ENCODE results near the gene RNF224.

DNA sequence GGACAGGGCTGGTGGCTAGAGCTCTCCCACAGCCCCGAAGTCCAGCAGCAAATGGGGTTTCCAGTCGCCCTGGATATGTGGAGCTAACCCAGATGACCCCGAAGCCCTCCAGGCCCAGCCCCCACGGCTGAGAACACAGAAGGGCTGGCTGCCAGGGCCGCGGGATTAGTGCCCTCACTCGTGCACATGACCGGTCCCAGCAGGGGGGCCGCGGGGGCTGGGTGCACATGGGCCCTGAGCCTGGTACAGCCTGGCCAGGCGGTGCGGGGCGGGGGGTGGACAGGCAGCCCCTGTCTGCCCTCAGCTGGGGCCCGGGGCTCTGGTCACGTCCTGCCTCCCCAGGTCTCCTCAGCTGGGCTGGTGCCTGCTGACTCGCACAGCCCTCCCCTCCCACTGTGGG is 32.9 kb upstream of the RNF224 start:
- TF ChIP-seq, protein P1, sequence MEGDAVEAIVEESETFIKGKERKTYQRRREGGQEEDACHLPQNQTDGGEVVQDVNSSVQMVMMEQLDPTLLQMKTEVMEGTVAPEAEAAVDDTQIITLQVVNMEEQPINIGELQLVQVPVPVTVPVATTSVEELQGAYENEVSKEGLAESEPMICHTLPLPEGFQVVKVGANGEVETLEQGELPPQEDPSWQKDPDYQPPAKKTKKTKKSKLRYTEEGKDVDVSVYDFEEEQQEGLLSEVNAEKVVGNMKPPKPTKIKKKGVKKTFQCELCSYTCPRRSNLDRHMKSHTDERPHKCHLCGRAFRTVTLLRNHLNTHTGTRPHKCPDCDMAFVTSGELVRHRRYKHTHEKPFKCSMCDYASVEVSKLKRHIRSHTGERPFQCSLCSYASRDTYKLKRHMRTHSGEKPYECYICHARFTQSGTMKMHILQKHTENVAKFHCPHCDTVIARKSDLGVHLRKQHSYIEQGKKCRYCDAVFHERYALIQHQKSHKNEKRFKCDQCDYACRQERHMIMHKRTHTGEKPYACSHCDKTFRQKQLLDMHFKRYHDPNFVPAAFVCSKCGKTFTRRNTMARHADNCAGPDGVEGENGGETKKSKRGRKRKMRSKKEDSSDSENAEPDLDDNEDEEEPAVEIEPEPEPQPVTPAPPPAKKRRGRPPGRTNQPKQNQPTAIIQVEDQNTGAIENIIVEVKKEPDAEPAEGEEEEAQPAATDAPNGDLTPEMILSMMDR (IDR thresholded peaks at IDR 0.05): no peak
- no peak for TF ChIP-seq ZFX (IDR thresholded peaks at IDR 0.05; ENCODE audit: borderline replicate concordance)

All from 22Rv1 (cell line).